Measurements from ENCODE around the gene UROD.

DNA sequence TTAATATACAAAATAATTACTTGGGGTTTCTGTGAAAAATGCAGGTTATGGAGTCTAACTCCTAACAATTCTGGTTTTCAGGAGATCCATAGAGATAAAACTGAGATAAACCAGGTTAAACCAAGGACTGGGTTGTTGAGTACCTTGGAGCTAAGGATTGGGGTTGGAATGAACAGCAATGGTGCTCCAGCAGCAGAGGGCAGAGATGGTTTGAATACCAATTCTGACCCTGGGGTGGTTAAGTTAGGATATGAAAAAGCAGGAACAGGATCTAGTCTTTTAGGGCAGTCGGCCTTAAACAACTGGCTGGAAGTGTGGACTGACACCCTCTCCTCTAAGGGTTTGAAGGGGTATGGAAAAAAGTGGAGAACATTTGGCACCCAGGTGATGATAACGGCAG, 53.0 kb downstream of the UROD start:
- TF ChIP-seq POLR2A (IDR thresholded peaks at IDR 0.05) = no peak
- TF ChIP-seq, protein P1, sequence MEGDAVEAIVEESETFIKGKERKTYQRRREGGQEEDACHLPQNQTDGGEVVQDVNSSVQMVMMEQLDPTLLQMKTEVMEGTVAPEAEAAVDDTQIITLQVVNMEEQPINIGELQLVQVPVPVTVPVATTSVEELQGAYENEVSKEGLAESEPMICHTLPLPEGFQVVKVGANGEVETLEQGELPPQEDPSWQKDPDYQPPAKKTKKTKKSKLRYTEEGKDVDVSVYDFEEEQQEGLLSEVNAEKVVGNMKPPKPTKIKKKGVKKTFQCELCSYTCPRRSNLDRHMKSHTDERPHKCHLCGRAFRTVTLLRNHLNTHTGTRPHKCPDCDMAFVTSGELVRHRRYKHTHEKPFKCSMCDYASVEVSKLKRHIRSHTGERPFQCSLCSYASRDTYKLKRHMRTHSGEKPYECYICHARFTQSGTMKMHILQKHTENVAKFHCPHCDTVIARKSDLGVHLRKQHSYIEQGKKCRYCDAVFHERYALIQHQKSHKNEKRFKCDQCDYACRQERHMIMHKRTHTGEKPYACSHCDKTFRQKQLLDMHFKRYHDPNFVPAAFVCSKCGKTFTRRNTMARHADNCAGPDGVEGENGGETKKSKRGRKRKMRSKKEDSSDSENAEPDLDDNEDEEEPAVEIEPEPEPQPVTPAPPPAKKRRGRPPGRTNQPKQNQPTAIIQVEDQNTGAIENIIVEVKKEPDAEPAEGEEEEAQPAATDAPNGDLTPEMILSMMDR (IDR thresholded peaks at IDR 0.05) = no peak
